K562 (cell line): ENCODE measurements around the gene RGS4. TPM values are rescaled to one million over a fixed set of nuclear protein-coding genes. Genes with fewer than 3 reads are reported as not detected.

Experiments used
- ATAC-seq: fragments of 200-7000 bp; cut with Tn5 transposase; 3 replicates; pipeline ENCODE4 v1.9.1; 2020; ENCODE audit warnings: moderate library complexity
- BruUV-seq: library from RNA; stranded (reverse); fragments of 400-500 nt; replicated peaks from 2 replicates; lab custom pipeline; 2021; lab: Mats Ljungman, UMichigan
- CTCF ChIA-PET: fragments of 300-600 bp; formaldehyde crosslinking; extraction: SDS; loops from one replicate; lab custom pipeline; 2021; ENCODE audit warnings: low intra/inter-chr PET ratio; lab: Yijun Ruan, JAX
- POLR2A ChIA-PET: fragments of 300-600, 350-650 bp; sonication (Branson Sonifier 250); formaldehyde crosslinking; extraction: SDS; loops from one replicate; lab custom pipeline; 2021; ENCODE audit warnings: antibody characterized with exemption, inconsistent platforms; lab: Yijun Ruan, JAX
- DNase-seq, 4 experiments: peaks; one replicate each; pipeline versions ENCODE4 v3.0.0 to v3.0.0-alpha.2; 2011 to 2018; ENCODE audit warnings: low spot score in 3 of 4, mixed read lengths in 3 of 4; ENCODE audit errors: extremely low read depth in 1 of 4
- FAIRE-seq: peaks from 2 replicates; lab custom pipeline; 2011; peaks lifted over from hg19 to GRCh38; lab: Jason Lieb, UNC
- H2AFZ ChIP-seq: 2 replicates; pipeline ENCODE4 v1.6.0; 2011; ENCODE audit warnings: low read depth, low read length, control low read depth, inconsistent platforms
- H3K27ac ChIP-seq: fragments of 200-600 bp; 3 replicates; pipeline ENCODE4 v1.8.0; 2011; ENCODE audit warnings: low read depth, mild to moderate bottlenecking, control low read depth, inconsistent platforms, low read length, moderate library complexity, mixed read lengths; ENCODE audit errors: extremely low read depth
- H3K27me3 ChIP-seq, 2 experiments: fragments of 300-600 bp in 1 of 2; 2 replicates in 1 of 2; 3 replicates in 1 of 2; pipeline versions ENCODE4 v1.6.0 to v1.8.0; 2011; ENCODE audit warnings: inconsistent platforms in 2 of 2, low read length in 2 of 2, mild to moderate bottlenecking in 1 of 2, mixed read lengths in 1 of 2, moderate library complexity in 1 of 2; ENCODE audit not compliant: control insufficient read depth in 2 of 2, insufficient read depth in 2 of 2
- H3K36me3 ChIP-seq: fragments of 300-600 bp; 3 replicates; pipeline ENCODE4 v1.8.0; 2011; ENCODE audit warnings: mild to moderate bottlenecking, low read length, inconsistent platforms; ENCODE audit not compliant: control insufficient read depth, insufficient read depth
- H3K4me1 ChIP-seq, 2 experiments: fragments of 200-600 bp in 1 of 2; replicated peaks in 1 of 2; 2 replicates in 1 of 2; 3 replicates in 1 of 2; pipeline versions ENCODE4 v1.5.1 to v1.8.0; 2011; ENCODE audit warnings: inconsistent platforms in 2 of 2, low read length in 2 of 2, mild to moderate bottlenecking in 1 of 2, mixed read lengths in 1 of 2, moderate library complexity in 1 of 2; ENCODE audit not compliant: control insufficient read depth in 2 of 2, insufficient read depth in 2 of 2
- H3K4me2 ChIP-seq: 2 replicates; pipeline ENCODE4 v1.6.1; 2011; ENCODE audit warnings: low read length, control low read depth, inconsistent platforms, mixed read lengths; ENCODE audit not compliant: insufficient read depth
- H3K4me3 ChIP-seq: fragments of 200-600 bp; sonication (generic), shearing (Covaris generic); 2 replicates; pipeline ENCODE4 v1.5.1; 2016; ENCODE audit warnings: control low read depth, inconsistent platforms
- H3K79me2 ChIP-seq: fragments of 200-600 bp; 3 replicates; pipeline ENCODE4 v1.8.0; 2011; ENCODE audit warnings: low read length, inconsistent platforms; ENCODE audit not compliant: control insufficient read depth, insufficient read depth
- H3K9ac ChIP-seq, 2 experiments: 2 replicates each; pipeline versions ENCODE4 v1.6.0 to v1.6.1; 2011; ENCODE audit warnings: low read depth in 2 of 2, low read length in 2 of 2, control low read depth in 1 of 2, inconsistent platforms in 1 of 2, mild to moderate bottlenecking in 1 of 2, mixed read lengths in 1 of 2; ENCODE audit not compliant: insufficient read depth in 1 of 2
- H3K9me1 ChIP-seq: one replicate; pipeline ENCODE4 v1.6.0; 2011; ENCODE audit warnings: inconsistent platforms, mild to moderate bottlenecking, low read length, moderate library complexity; ENCODE audit not compliant: control insufficient read depth, insufficient read depth
- H3K9me3 ChIP-seq: replicated peaks from 2 replicates; pipeline ENCODE4 v1.5.1; 2011; ENCODE audit warnings: low read depth, low read length, inconsistent platforms; ENCODE audit not compliant: control insufficient read depth, insufficient read depth
- H4K20me1 ChIP-seq: replicated peaks from 2 replicates; pipeline ENCODE4 v1.6.1; 2011; ENCODE audit warnings: low read length, inconsistent platforms, mixed read lengths; ENCODE audit not compliant: control insufficient read depth, insufficient read depth
- BRD9 ChIP-seq: fragments of 450-650 bp; IDR thresholded peaks from 2 replicates; pipeline ENCODE4 v1.6.1; 2018; ENCODE audit warnings: low read depth; ENCODE audit not compliant: partially characterized antibody
- CHCHD3 ChIP-seq: fragments of 250-450 bp; sonication (Bioruptor Pico); IDR thresholded peaks from 2 replicates; pipeline ENCODE4 v2.1.2; 2022; ENCODE audit warnings: mild to moderate bottlenecking
- MECOM ChIP-seq: fragments of 250-450 bp; sonication (Bioruptor Pico); IDR thresholded peaks from 2 replicates; pipeline ENCODE4 v1.8.0; 2022; ENCODE audit warnings: inconsistent platforms
- PHTF2 ChIP-seq: fragments of 250-450 bp; sonication (Bioruptor Pico); IDR thresholded peaks from 2 replicates; pipeline ENCODE4 v1.5.0; 2021; ENCODE audit warnings: mild to moderate bottlenecking
- POLR2AphosphoS5 ChIP-seq: IDR thresholded peaks from 2 replicates; pipeline ENCODE4 v1.6.1; 2011; ENCODE audit warnings: mild to moderate bottlenecking, low read depth, low read length, moderate library complexity; ENCODE audit not compliant: control insufficient read depth, insufficient read depth
- PTBP1 ChIP-seq: fragments of 200-400 bp; formaldehyde crosslinking; IDR thresholded peaks from 2 replicates; pipeline ENCODE4 v1.6.1; 2017; ENCODE audit warnings: low read depth, low read length
- SAFB ChIP-seq: fragments of 200-400 bp; formaldehyde crosslinking; IDR thresholded peaks from 2 replicates; pipeline ENCODE4 v1.6.1; 2017; ENCODE audit warnings: low read depth, low read length, borderline replicate concordance
- ZNF398 ChIP-seq: fragments of 250-450 bp; sonication (Bioruptor Pico); IDR thresholded peaks from 2 replicates; pipeline ENCODE4 v1.8.0; 2021; ENCODE audit warnings: moderate library complexity, mild to moderate bottlenecking, inconsistent platforms
- ZNF431 ChIP-seq: sonication (generic); formaldehyde crosslinking; IDR thresholded peaks from 2 replicates; pipeline ENCODE4 v1.8.0; 2022; ENCODE audit warnings: mild to moderate bottlenecking, missing genetic modification reagents
- WGBS: fragments of 100-300 bp; shearing (Covaris generic); methylation state at CpG from one replicate; pipeline ENCODE4 v1.1.6; 2016; ENCODE audit warnings: low coverage, mixed read lengths; ENCODE audit not compliant: insufficient coverage; ENCODE audit errors: missing lambda C conversion rate; 5-methylcytosine and 5-hydroxymethylcytosine counted together
- in situ Hi-C: fragments of 300-500 bp; cut with MboI; formaldehyde crosslinking; loops from 4 replicates; pipeline ENCODE4 v1.15.0; 2018; ENCODE audit warnings: inconsistent platforms, mixed read lengths
- intact Hi-C: fragments of 100-400 bp; cut with micrococcal nuclease; formaldehyde crosslinking; loops from 2 replicates; pipeline ENCODE4 v1.14.2; 2022
- polyA plus RNA-seq, 8 experiments: library from polyadenylated mRNA; depleted of rRNA in 4 of 8; stranded (reverse) in 5 of 8; unstranded in 3 of 8; fragments of >200 nt; fragmentation: Nextera tagmentation in 2 of 8; fragmentation: Illumina TruSeq in 1 of 8; extraction: Ambion mirVana in 2 of 8; extraction: Trizol in 1 of 8; gene quantifications; 2 replicates each; pipeline versions ENCODE4 v1.2.1 to v1.2.3, GENCODE V29; 2011 to 2014; ENCODE audit warnings: inconsistent platforms in 1 of 8, missing spikeins in 1 of 8
- total RNA-seq, 7 experiments: library from RNA; depleted of rRNA in 6 of 7; stranded (reverse); fragments of >200 nt in 6 of 7; fragmentation: Illumina TruSeq in 2 of 7; extraction: Trizol in 2 of 7; gene quantifications; 2 replicates each; pipeline versions ENCODE4 v1.2.1 to v1.2.3, GENCODE V29; 2011 to 2021; ENCODE audit warnings: low replicate concordance in 1 of 7

Gene RGS4
- total and polyA plus RNA-seq, 9 of the 15 experiments (the other 6 are each of a cell fraction or from before 2014, with no cell fraction given) = not detected

- Histone ChIP-seq H4K20me1 (no peaks in the 10 kb centered on the region), H3K36me3 (no peaks in the 10 kb centered on the region), H3K27ac (no peak overlapping the region), H3K79me2 (no peaks in the 10 kb centered on the region), H3K9me3 (no peaks in the 10 kb centered on the region), H3K4me1 (no peaks in the 10 kb centered on the region), H3K4me3 (no peak overlapping the region), H3K27me3 (0 out of 5 replicates have a peak, but pooled peaks cover 0 to 2% of the 10 kb centered on the region in 2 experiments), H3K9me1 (no peaks in the 10 kb centered on the region), H3K4me2 (no peak overlapping the region), H3K9ac (no peak overlapping the region), H2AFZ (no peak overlapping the region)
- intact Hi-C loops = no loop called here
- WGBS = under 1% methylated on average over 6 of the region's 6 CpGs
- ATAC-seq (no peak), FAIRE-seq (no peak), DNase-seq (no peak)
- BruUV-seq = no TSS peak
- ChIA-PET CTCF (no interaction called here), POLR2A (no interaction called here)
- in situ Hi-C loops = no loop called here
- TF ChIP-seq SAFB = no peak
- no peak for TF ChIP-seq CHCHD3 (CRISPR knock-in tag)
- no peak for TF ChIP-seq PTBP1
- no peak for TF ChIP-seq ZNF431 (CRISPR knock-in tag)
- TF ChIP-seq PHTF2 = no peak
- TF ChIP-seq POLR2AphosphoS5 = no peak
- no peak for TF ChIP-seq MECOM
- TF ChIP-seq BRD9 = no peak
- TF ChIP-seq ZNF398 = no peak
Observed at GRCh38 chr1:163047951-163048659, 21.1 kb upstream of the RGS4 start.
